HG02884 (cell line): ENCODE measurements around the gene TRPM8.
"Not testable (repeated sequence)": the region's sequence is repeated elsewhere in the genome, so short reads cannot be mapped to it uniquely, and the experiment has no call there.

Experiments used
- ATAC-seq: cut with Tn5 transposase; IDR thresholded peaks from one replicate; pipeline ENCODE4 v1.9.1; 2021; ENCODE audit warnings: mild to moderate bottlenecking, moderate library complexity; ENCODE audit not compliant: unreplicated experiment

The TRPM8 gene

DNA sequence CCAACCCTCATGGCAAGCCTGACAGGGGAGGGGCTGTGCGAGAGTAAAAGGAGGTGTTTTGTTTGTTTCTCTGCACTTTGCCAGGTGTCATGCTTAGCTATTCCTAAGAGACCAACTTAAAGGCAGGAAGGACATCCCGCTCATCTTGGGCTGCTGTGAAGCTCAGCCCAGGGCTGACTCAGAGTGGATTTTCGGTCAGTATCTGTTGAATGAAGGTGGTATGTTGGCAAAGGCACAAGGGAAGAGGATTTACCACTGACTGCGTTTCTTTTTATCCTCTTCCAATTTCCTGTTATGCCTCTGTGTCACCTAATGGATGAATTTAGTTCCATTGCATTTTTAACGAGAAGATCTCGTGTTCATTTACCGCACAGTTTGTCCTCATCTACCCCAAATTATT lies 18.9 kb downstream of the TRPM8 start:
- ATAC-seq: no peak

DNA sequence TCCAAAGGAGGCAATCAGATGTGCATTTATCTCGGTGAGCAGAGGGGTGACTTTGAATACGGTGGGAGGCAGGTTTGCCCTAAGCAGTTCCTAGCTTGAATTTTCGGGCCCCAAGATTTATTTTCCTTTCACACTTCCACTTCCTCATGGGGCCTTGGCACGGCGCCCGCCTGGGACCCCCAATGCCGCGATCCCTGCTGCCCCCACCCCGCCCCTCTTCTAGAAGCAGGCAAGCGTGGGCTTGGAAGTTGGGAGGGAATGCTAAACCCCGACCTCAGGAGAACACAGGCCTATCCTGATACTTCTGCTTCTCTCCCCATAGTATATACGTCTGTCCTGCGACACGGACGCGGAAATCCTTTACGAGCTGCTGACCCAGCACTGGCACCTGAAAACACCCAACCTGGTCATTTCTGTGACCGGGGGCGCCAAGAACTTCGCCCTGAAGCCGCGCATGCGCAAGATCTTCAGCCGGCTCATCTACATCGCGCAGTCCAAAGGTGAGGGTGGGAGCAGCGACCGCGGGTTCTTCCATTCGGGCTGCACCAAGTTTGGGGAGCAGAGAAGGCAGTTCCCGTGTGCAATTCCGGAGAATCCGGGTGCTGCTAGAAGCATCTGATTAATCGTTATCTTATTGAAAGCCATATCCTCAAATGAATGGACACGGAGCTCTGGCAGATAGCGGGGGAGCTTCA lies 21.6 kb downstream of the TRPM8 start:
- no peak for ATAC-seq

DNA sequence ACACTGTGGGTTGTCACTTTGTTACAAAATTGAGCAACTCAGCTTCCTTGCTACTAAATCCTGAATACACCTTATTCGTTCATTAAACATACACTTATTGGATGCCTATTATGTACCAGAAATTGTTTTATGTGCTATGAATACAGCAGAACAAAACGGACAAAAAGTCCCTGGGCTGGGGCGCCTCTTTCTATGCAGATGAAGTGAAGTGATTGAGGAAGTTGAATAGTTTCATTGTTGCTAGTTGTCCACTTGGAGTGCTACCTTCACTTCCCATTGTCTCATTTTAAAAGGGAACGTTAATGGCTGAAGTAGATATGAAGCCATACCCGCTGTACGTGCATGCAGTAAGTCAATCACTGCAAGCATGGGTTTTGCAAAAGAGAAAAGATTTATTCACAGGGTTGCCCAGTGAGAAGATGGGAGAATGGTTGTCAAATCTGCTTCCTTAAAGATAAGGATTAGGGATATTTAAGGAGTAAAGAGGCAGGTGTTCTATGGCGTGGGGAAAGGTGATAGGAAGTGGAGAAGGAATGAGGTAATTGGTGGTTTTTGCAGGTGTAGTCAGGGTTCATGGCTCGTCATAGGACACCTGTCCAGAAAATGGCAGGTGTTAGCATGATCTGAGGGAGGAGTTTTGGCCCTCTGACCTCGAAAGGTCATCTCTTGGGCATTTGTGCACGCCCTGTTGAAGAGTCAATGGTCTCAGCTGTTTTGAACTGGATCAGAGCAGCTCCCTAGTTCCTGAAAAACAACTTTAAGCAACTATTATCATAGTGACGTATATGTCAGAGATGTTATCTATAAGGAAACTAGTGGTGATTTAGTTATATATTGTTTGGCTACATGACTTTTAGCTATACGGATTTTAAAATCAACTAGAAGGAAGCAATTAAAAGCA lies 23.5 kb downstream of the TRPM8 start:
- ATAC-seq: no peak

DNA sequence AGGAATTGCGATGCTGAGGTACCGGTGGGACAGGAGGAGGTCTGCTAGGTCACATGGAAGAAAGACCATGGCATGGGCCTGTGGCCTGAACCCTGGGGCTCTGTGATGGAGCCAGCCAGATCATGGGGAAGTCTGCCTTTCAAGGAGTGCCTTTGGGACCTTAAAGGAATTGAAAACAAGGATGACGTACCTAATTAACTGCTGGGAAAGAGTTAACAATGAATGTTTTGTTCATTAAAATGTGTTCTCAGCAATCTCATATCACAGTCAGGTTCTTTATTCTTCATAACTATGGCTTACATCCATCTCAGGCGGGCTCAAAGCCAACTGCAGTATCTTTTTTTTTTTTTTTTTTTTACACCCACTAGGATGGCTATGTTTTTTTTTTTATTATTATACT lies 25.6 kb downstream of the TRPM8 start:
- ATAC-seq: no peak

DNA sequence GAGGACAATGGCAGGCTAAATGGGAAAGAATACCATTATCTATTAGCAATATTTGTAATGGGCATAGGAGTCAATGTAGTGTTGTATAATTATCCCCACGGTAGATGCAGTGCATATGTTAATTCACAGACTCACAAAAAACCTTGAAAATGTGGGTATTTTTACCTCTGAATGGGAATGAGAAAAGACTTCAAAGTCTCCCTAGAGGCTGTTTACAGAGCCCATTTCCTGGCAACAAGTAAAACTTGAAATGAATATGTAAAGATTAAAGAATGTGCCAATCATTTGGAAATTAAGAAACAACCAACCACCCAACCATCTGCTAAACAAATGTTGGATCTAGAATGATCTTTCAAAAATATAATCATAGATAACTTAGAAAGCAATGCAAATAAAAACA lies 27.1 kb downstream of the TRPM8 start:
- ATAC-seq: no peak

DNA sequence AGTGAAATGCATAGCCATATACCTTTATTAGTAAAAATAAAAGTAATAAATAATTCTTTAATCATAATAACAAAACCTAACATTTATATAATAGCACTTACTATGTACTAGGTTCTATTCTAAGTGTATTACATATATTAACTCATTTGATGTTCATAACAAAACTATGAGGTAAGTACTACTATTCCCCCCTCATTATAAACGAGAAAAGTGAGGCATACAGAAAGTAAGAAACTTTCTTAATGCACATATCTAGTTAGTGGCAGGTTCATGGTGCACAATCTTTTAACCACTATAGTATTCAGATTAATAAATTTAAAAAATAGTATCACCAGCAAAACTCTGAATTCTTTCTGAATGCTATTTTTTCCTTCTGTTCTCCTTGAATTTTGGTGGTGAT lies 27.5 kb downstream of the TRPM8 start:
- ATAC-seq: no peak

DNA sequence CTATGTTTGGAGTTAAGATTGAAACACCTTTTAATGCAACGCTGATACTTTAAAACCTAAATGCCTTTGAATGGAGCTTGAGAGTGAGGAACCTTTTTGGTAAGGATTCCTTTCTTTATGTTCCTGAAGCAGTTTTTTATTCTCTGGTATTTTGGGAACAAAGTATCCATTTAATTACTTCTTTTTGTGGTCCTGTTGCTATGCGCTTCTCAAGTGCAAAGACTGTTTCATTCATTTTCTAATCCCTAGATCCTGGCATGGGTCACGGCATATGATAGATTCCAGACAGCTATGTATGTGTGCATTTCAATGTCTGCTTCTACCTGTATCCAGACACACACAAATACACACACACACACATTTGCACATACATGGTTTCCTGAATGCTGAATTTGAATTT lies 28.0 kb downstream of the TRPM8 start:
- ATAC-seq: no peak

DNA sequence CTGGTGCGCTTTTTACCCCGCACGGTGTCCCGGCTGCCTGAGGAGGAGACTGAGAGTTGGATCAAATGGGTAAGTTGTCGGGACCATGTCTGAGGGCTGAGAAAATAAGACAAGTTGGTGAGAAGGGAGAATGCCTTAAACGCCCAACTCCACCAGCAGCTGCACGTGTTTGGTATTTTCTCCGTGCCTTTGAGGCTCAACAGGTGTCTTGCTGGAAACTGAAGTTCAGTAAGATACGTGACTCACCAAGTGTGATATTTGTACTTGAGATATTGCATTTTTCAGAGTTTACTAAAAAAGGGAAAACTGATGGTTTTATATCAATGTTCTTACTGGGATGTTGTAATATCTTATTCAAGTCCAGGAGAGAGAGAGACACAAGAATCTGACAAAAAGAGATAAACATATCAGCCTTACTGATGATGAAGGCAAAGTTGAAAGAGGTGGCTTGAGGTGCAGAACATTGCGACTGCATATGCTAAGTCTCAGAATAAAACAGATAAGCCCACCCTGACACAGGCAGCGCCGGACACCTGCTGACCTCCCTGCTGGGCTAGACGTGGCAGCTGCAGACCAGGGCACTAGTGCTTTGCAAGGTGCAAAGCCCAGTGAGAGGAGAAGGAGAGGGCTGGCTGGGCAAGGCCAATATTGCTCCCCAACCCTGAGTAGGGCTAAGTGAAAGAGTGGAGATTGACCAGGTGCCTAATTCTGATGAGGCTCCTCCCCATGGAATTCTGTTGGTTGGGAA lies 33.1 kb downstream of the TRPM8 start:
- no peak for ATAC-seq

DNA sequence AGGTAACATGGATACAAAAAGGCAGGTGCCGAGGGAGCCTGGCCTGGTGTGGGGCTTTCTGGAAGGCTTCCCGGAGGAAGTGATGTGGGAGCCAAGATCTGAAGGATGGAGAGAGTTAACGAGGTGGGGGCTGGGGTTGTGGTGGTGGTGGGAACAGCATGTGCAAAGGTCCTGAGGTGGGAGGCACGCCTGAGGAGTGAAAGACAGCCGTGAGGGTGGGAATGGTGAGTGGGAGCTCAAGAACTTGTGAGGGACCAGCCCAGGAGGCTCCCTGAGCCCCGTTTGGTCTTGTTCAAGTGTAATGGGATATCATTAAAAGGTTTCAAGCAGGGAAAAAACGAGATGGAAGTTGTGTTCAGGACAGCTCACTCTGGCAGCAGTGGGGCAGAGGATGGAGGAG lies 35.2 kb downstream of the TRPM8 start:
- no peak for ATAC-seq

DNA sequence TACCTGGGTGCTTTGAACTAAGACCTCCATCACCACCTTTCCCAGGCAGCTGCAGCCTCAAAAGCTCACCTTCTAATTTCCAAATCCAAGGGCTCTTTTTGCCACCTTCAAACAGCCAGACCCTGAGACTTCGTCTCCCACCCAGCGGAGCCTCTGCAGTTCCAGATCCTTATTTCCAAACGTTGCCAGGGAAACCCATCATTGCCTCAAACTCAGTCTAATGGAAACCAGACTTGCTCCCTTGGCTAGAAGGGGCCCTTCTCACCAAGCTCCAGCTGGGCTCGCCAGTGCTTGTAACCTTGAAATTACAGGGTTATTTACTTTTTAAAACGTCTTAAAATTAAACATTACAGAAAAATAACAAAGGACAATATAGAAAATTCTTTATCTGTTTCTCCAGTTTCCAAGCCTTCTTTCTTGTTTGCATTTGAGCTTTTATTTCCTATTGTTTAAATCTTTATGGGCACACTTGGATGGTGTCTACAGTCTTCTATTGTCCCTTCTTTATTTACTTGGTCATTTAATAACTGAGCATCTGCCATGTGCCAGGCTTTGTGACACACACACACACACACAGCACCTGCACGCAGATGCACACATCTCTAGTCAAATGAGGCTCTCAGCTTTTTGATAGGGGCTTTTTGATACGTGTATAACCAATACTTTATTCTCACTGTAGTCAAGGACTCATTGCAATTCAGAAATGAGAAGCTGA lies 36.1 kb downstream of the TRPM8 start:
- ATAC-seq: no peak

DNA sequence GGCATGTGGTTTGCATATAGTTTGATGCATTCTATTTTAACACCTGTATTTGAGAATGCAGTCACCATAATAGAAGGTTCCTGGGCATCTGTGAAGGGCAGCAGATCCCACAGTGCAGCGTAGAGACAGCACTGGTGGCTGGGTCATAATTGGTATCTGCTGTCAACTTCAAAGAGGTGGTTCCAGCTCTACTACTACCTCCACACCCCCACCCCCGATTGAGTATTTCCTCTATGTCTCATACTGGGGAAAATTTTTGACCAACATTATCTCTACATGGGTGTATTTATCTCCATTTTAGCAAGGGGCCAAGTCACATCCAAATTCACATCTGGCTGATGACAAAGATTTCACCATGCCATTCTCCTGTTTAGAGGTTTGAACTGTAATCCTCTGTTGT lies 43.0 kb downstream of the TRPM8 start:
- ATAC-seq: no peak

DNA sequence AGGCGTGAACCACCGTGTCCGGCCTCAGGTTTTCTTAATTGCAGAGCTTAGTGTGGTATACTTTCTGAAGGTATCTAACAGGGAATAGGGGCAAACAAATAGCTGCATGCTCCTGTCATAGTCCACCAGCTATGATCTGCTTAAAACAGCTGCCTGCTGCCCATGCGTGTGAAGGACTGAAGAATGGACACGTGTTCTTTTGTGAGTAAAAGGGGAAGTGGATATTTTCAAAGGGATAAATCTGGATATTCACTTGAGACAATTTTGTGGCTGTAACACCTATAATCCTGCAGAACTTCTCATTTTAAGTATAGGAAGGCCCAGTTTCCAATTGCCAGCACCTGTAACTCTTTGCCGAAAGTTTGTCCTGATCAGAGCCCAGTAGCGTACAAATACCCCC lies 44.7 kb downstream of the TRPM8 start:
- no peak for ATAC-seq

DNA sequence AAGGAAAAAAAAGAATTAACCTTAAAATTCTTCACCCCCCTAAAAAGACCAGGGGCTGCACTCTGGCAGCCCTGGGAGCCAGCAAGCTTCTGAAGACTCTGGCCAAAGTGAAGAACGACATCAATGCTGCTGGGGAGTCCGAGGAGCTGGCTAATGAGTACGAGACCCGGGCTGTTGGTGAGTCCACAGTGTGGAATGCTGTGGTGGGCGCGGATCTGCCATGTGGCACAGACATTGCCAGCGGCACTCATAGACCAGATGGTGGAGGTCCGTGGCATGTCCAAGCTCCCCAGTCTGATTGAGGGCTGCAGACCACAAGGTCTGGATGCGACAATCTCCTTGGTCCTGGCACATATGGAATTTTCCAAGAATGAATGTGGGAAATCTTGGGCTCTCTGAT lies 47.4 kb downstream of the TRPM8 start:
- ATAC-seq: no peak

DNA sequence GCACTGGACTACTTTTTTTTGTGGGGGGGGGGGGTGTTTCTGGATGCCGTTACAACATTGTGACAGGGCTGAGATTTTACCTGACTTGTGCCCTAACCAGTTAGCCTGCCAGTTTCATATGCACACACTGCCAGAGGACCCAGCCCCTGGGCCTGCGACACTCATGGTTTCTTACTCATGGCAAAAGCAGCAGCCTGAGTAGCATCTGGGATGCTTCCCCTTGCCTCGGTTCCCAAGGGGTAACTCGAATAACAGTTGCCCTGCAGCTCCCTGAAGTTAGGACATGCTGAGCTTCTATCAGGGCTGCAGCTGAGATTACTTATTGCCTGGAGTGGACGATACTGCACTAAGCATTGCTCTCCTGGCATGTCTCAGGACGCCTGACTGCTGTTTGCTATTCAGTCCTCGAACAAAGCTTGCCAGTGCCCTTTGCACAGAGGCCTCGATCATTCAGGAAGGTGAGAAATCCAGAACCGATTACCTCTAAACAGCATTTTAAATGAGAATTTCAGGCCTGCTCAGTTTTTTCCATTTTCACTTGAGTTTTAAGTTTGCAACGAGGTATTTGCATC lies 47.9 kb downstream of the TRPM8 start:
- ATAC-seq: no peak

DNA sequence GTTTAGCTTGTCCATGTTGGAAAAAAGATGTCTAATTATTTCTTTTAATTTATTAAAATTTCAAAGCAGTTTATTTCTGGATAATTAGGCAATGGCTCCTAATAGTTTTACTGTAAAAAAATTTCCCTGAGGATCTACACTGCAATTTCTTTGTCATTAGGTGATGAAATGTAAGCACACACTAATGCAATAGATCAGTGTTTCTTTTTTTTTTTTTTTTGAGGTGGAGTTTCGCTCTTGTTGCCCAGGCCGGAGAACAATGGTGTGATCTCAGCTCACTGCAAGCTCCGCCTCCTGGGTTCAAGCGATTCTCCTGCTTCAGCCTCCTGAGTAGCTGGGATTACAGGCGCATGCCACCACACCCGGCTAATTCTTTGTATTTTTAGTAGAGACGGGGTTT lies 48.5 kb downstream of the TRPM8 start:
- not testable (repeated sequence) for ATAC-seq

DNA sequence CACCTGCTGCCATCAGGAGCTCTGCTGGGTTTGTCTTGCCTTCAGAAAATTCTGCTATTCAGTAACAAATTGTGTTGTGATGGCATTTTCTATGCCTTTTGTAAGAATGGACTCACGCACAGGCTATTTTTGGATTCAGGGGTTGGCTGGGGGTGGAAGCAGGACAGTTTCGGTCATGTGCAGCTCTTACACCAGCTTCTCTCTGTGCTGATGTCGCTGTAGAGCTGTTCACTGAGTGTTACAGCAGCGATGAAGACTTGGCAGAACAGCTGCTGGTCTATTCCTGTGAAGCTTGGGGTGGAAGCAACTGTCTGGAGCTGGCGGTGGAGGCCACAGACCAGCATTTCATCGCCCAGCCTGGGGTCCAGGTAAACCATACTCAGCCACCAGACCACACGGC lies 49.2 kb downstream of the TRPM8 start:
- no peak for ATAC-seq

DNA sequence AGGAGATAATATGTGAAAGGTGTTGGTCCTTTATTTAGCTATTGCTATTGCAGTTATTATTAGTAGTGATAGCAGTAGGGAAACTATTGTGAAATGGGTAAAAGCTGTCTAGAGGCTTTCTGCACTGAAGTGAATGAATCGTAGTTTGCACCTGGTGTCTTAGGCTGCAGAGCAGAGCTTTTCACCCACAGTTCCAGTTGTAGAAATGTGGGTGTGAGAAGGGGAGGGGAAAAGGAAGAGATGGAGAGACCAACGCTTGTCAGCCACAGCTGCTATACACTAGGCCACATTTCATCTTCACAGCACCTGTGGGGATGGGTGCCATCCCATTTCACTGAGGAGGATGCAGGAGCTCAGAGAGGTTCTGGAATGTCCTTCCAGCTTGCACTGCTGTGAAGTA lies 50.0 kb downstream of the TRPM8 start:
- no peak for ATAC-seq

DNA sequence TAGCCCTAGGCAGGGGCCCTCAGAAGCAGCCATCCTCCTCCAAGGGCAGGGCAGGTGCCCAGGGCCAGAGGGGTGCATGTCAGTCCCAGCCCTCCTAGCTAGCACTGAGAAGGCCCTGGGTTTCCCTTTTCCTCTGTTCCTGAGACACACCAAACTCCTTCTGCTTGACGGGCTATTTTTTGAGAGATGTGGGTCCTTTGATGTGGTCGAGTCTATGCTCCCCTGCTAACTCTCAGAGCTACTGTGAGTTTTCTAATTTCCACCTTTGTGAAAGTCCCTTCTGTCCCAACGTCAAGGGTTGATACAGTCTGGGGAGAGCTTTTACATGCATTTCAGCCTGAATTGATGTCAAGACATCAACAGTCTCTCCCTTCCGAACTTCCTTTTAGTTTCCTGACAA lies 51.4 kb downstream of the TRPM8 start:
- no peak for ATAC-seq

DNA sequence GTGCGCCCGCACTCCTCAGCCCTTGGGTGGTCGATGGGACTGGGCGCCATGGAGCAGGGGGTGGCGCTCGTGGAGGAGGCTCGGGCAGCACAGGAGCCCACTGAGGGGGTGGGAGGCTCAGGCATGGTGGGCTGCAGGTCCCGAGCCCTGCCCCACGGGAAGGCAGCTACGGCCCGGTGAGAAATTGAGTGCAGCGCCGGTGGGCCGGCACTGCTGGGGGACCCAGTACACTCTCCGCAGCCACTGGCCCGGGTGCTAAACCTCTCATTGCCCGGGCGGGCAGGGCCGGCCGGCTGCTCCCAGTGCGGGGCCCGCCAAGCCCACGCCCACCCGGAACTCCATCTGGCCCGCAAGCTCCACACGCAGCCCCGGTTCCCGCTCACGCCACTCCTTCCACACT lies 55.3 kb downstream of the TRPM8 start:
- ATAC-seq: not testable (repeated sequence)

DNA sequence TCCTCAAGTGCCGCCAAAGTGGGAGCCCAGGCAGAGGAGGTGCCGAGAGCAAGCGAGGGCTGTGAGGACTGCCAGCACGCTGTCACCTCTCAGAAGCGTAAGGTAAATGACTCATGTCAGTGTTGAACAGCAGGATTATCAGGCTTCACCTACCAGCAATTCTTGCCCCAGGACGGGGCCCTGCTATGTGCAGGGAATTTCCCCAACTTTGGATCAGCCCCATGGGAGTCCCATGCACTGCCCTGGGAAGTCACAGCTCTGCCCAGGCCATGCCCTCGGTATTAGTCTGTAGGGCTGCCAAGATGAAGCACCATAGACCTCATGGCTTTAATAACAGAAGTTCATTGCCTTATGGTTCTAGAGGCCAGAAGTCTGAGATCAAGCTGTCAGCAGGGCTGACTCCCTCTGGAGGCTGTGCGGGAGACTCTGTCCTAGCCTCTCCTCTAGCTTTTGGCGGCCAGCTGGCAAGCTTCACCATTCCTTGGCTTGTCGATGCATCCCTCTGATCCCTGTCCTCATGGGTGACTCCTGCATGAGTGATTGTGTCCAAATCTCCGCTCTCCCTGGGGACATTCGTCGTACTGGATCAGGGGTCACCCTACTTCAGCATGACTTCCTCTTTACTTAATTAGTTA lies 55.9 kb downstream of the TRPM8 start:
- ATAC-seq: no peak
